ENCODE results near the gene PHACTR2.
A peak's percentile ranks its signal among the peaks of the same experiment; 100 is the strongest.

Gene PHACTR2

DNA sequence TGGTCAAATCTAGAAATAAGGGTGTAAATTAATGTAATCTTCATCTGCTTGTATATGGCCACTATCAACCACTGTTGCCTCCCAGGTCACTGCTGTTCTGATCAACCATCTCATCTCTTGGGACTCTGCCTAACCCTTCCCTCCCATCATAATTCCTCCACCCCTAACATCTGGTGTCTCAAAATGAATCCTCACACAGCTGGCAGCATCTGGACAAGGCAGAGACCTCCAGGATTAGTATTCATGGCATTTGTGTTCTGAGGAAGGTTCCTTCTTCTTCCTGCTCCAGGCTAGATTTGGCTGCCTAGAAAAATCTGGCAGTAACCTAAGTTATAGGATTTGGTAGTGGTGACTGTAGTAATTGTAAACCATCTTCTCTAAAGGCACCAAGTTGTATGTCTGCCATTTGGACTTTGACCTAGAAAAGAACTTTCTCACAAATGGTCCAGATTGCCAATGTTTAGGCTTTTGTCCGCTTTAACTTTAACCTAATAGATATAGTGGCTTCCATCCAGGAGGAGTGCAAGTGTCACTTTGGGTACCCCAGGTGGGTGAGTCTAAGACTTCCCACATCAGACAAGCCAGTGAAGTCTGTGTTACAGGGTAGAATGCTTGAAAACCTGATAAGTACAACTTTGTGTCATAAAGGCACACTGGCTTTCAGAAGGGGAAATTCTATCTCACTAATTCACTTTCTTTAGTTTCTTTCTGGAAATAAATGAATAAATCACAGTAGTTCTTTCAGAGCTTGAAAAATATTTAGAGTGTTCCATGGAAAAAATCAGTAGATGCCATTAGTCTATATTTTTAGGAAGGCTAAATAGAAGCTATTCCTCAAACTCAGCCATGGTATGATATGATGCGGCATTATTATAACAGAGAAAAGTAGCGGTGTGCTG is 3.0 kb upstream of the PHACTR2 start:
- no peak for DNase-seq (ENCODE audit: low read depth)
- H3K4me3 ChIP-seq (ENCODE audit: low read depth, low read length), result no peak overlapping the region

DNA sequence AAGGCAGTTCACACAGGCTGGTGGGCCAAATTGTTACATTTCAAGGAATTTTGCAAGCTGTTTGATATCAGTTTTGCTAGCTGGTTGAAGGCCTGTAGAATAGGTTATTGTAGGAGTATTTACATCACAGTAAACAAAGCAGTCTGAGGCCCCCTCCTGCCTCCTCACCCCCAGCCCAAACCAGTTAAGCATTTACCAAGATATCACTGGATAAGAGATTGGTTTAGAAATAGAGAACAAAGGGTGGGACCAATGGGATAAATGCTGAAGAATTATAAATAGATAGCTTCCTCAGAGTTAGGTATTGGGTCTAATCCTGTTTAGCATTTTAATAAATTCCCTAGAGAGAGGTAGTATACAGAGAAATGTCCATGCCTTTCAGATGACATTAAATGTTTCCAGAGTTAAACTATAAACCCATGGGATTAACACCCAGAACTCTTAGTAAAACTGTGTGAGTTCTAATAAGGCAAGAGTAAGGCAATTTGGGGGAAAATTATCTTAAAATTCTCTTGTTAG is 2.3 kb upstream of the PHACTR2 start:
- H3K4me3 ChIP-seq (ENCODE audit: low read depth, low read length), result no peak overlapping the region
- no peak for DNase-seq (ENCODE audit: low read depth)

DNA sequence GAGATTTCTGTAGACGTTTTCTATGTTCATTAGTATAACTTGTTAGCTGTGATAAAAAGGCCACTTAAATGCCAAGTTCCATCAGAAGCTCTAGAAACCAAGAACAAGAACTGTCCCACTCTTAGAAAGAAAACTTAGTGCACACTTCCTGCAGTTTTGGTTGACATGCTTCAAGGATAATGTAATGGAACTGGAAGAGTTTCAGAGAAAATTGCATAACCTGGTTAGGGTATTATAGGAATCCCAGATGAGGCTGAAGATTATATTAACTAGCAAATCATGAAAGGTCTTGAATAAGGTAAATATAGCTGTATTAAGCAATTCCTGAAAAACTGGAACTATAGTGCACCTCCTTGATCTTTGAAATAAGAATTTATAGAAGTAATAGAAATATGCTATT is 1.8 kb upstream of the PHACTR2 start:
- H3K4me3 ChIP-seq (ENCODE audit: low read depth, low read length), result no peak overlapping the region
- DNase-seq (ENCODE audit: low read depth), result no peak

DNA sequence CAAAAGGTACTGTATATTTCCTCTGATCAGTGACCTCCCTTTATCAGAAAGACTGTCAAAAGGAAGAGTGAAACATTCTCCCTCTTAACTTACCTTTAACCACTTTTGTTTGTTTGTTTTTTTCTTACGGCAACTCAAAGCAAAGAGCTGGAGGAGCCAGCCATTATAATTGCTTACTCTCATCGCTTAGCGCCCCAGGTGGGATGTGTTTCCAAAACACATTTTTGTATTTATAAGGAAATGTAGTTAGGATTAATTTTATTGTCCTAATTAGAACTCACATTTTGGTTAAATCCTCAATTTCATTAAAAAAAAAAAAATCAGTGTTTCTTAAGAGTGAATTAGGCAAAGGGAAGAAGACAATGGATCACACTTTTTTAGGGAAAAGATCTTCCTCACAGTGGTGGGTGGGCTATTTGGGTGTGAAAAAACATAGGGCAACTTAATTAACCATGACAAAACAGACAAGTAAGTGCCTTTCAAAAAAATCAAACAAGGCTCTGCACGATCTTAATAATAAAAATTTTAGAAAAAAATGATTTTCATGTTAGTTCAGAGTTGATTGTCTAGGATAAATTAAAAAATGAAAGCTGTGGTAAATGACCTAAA is 1.2 kb upstream of the PHACTR2 start:
- H3K4me3 ChIP-seq (ENCODE audit: low read depth, low read length), result no peak overlapping the region
- DNase-seq (ENCODE audit: low read depth), result no peak

DNA sequence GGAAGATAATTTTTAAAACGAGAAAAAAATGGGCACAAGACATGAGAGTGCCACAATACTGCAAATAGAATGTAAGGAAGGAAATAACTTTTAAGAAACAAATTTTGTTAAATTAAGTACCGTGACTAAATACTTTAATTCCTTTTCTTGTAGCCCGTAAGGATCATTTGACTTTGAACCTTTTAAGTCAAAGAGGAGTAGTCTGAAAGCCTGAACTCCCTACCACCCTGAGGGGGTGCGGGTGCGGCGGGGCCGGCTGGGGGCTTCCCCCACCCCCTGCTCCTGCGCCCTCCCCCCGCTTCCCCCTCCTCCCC is 231 bp upstream of the PHACTR2 start:
- peak overlapping the region; percentile 70 for H3K4me3 ChIP-seq (ENCODE audit: low read depth, low read length)
- no peak for DNase-seq (ENCODE audit: low read depth)

DNA sequence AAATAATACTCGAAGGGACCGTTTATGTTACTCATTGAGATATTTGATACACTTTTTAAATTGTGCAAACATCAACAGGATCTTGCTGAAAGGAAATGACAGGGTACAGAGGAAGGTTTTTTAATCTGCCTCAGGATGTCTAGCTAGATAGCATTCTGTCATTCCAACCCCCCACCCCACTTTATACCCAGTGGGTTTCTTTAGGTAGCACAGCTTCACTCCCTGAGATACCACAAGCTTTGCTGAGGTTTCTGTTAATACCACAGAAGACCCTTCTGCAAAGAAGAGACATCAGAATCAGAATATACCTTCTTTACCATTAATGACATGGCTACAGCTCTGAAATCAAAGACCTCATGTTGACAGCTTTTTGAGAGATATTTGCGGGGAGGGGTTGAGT is 1.3 kb downstream of the PHACTR2 start:
- H3K4me3 ChIP-seq (ENCODE audit: low read depth, low read length), result peak overlapping the region; percentile 70
- no peak for DNase-seq (ENCODE audit: low read depth)

DNA sequence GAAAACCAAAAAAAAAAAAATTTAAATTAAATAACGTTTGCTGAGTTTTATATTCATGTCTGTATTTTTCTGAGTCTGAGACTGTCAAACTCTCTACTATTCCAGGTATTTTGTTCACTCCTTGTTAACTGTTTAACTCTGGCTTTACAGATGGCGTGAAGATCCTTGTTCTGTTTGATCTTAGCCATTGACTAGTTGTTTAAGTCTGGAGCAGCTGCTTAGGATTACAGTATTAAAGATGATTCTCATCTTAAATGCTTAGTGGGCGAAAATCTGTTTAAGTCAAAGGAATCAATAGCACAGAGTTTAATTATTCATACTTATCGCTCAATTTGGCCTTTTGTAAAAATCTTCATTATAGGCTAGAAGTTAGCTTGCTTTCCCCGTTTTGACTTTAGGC is 2.4 kb downstream of the PHACTR2 start:
- peak overlapping the region; percentile 70 for H3K4me3 ChIP-seq (ENCODE audit: low read depth, low read length)

DNA sequence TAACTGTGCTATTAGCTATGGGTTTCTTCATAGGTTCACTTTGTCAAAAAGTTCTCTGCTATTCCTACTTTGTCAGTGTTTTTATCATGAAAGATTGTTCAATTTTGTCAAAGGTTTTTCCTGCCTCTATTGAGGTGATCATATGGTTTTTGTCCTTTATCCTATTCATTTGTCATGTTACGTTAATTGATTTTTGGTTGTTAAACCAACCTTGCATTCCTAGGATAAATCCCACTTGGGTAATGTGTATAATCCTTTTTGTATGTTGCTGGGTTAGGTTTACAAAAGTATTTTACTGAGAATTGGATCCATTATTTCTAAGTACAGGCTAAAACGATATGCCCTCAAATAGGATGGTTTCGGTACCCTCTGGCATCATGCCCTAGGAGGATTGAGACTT is 5.0 kb downstream of the PHACTR2 start:
- H3K4me3 ChIP-seq (ENCODE audit: low read depth, low read length), result no peak overlapping the region
- DNase-seq (ENCODE audit: low read depth), result no peak

More for the DNA sequence above, 2.4 kb downstream of the PHACTR2 start:
- no peak for DNase-seq (ENCODE audit: low read depth)

DNA sequence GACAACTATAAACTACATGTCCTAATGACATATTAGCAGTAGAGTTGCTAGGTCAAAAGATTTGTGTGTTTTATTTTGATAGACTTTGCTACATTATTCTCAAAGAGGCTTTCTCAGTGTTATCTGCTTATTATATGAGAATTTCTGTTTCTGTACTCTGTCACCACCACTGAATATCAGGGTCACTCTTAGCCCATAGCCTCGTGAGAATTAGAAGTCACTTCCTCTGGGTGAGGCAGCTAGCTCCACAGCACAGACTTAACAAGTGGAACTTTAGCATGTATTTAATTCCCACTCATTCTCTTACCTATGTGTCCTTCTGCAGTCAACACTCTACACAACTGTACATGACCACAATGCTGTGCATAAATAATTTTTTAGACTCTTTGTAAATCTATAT is 6.7 kb downstream of the PHACTR2 start:
- DNase-seq (ENCODE audit: low read depth), result no peak
- no peak overlapping the region for H3K4me3 ChIP-seq (ENCODE audit: low read depth, low read length)

DNA sequence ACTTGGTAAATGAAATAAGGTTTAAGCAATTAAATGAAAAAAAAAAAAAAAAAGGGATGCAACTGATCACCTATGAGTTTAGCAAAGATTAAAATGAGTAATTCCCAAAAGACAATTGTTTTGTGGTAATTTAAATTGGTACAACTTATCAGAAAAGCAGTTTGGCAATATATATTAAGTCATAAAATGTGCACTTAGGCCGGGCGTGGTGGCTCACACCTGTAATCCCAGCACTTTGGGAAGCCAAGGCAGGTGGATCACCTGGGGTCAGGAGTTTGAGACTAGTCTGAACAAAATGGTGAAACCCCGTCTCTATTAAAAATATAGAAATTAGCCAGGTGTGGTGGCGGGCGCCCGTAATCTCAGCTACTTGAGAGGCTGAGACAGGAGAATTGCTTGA is 7.9 kb downstream of the PHACTR2 start:
- DNase-seq (ENCODE audit: low read depth), result no peak
- no peak overlapping the region for H3K4me3 ChIP-seq (ENCODE audit: low read depth, low read length)

DNA sequence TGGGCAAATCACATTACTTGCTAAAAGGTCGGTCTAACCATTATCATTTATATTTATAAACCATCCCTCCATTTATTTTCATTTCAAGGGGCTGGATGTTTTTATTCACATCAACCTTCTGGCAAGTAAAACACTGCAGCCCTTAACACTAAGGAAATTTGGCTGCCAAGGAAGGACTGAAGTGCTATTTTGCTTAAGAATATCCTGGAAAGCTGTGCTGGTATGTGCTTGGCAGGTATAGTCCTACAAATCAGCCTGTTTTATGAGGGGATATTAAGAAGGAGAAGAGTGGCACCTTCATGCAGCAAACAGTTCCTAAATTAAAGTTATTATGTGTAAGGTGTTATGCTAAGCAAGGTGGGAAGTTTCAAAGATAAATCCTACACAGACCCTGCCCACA is 9.8 kb downstream of the PHACTR2 start:
- no peak overlapping the region for H3K4me3 ChIP-seq (ENCODE audit: low read depth, low read length)
- no peak for DNase-seq (ENCODE audit: low read depth)

DNA sequence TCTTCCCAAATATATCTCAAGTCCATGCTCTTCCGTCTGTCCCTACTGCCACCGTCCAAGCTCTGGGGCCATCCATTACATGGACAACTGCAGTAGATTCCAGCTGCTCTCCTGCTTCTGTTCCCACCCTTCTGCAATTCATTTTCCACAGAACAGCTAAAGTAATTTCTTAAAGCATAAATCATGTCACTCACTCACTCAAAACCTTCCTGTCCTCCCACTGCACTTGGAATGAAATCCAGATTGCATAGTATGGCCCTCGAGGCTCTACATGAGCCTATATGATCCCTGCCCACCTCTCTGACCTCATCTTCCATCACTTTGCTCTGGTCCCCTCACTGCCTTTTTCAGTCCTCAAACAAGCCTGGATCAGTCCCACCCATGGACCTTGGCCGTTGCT is 10.9 kb downstream of the PHACTR2 start:
- H3K4me3 ChIP-seq (ENCODE audit: low read depth, low read length), result no peak overlapping the region
- DNase-seq (ENCODE audit: low read depth), result no peak

DNA sequence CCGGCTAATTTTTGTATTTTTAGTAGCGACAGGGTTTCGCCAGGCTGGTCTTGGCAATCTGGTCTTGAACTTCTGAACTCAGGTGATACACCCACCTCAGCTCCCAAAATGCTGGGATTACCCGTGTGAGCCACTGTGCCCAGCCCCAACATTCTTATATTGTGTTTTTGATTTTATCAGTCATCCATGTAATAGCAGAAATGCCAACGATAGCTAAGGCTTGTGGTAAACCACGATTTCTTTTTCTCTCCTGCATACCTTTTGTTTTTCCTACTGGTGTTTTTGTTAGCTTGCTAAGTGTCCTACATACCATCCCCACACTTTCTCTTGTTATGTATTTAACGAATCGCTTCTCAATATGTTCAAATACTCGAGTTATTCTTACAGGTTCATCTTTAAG is 12.1 kb downstream of the PHACTR2 start:
- no peak for DNase-seq (ENCODE audit: low read depth)
- no peak overlapping the region for H3K4me3 ChIP-seq (ENCODE audit: low read depth, low read length)

DNA sequence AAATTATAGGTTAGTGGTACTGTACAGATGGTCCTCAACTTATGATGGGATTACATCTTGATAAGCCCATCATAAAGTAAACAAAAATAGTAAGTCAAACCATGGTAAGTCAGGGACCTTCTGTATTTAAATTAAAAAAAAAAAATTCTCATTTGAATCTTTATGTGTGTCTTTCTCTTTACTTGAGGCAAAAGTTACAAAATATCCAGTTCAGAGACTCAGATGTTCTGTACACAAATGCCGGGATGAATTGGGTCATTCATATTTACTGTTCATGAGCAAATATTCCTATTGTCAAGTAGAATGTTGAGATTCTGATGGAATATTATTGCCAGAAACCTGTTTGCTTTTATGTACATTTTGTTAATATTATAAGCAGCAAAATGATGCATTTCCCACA is 13.4 kb downstream of the PHACTR2 start:
- no peak overlapping the region for H3K4me3 ChIP-seq (ENCODE audit: low read depth, low read length)
- no peak for DNase-seq (ENCODE audit: low read depth)

DNA sequence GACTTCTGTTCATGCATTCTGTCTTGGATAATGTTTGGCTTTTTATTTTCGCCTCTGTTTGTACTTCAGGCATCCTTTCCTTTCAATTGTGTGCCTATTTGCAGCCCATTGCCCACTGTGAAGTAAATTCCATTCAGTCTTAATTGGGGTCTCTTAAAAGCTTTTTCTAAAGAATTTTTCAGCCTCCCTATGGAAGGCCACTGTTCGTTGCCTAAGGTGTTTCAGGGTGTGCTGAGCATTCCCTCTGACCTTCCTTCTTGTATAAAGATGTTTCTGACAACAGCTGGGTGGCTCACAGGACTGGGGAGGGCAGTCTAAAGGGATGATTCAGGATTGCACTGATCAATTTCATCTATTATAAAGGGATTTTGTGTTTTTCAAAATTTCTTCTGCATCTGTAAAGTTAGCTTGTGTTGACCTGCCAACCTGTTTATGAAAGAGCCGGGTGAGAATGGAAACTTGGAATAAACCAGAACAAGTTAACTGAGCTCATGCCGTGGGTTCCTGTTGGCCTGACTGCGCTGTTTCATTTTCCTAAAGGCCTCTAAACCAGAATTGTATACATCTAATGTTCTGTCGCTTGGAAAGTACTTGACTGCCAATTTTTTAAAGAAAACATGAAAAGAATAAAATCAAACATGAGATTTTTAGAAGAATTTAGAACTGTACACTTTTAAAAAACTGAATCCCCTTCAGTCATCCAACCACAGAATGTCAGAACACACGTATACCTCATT is 14.3 kb downstream of the PHACTR2 start:
- no peak for DNase-seq (ENCODE audit: low read depth)
- H3K4me3 ChIP-seq (ENCODE audit: low read depth, low read length), result no peak overlapping the region

DNA sequence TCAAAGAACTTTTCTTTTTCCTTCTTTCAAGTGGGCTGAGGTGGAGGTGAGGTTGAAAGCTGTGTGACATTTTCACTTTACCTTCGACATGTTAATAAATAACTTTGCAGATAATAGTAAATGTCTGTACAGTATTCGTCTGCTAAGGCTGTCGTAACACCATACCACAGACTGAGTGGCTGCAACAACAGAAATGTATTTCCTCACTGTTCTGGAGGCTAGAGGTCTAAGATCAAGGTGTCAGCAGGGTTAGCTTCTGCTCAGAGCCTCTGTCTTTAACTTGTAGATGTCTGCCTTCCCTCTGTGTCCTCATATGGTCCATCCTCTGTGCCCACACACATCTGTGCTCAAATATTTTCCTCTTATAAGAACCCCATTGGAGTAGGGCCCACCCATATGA is 14.9 kb downstream of the PHACTR2 start:
- no peak for DNase-seq (ENCODE audit: low read depth)
- no peak overlapping the region for H3K4me3 ChIP-seq (ENCODE audit: low read depth, low read length)

DNA sequence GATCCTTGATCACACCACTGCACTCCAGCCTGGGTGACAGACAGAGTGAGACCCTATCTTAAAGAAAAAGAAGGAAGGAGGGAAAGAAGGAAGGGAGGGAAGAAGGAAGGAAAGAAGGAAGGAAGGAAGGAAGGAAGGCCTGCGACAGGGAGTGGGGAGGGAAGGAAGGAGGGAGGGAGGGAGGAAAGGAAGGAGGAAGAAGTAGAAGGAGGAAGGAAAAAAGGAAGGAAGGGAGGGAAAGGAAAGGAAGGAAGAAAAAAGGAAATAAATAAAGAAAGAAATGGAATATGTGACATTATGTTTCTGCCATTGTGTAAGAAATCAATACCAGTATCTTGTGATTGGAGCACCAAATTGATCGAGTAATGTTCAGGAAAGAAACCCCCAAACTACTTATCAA is 16.2 kb downstream of the PHACTR2 start:
- H3K4me3 ChIP-seq (ENCODE audit: low read depth, low read length), result no peak overlapping the region
- DNase-seq (ENCODE audit: low read depth), result no peak

DNA sequence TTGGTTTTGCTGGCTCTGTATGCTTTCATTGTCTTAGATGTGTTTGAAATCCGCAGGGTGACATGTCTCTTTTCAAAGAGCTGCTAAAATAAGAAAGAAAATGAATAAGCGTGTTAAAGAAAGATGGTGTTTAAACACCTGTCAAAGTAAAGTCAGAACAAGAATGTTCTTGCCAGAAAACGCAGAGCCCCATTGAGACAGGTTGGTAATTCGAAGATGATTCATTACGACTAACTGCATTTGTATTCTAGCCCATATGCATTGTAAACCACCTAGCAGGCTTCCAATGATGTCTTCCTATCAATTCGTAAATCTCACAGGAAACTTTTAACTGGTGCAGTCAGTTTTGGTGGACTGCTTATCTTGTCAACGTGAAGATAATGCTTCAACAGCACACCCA is 16.8 kb downstream of the PHACTR2 start:
- DNase-seq (ENCODE audit: low read depth), result no peak
- H3K4me3 ChIP-seq (ENCODE audit: low read depth, low read length), result no peak overlapping the region

DNA sequence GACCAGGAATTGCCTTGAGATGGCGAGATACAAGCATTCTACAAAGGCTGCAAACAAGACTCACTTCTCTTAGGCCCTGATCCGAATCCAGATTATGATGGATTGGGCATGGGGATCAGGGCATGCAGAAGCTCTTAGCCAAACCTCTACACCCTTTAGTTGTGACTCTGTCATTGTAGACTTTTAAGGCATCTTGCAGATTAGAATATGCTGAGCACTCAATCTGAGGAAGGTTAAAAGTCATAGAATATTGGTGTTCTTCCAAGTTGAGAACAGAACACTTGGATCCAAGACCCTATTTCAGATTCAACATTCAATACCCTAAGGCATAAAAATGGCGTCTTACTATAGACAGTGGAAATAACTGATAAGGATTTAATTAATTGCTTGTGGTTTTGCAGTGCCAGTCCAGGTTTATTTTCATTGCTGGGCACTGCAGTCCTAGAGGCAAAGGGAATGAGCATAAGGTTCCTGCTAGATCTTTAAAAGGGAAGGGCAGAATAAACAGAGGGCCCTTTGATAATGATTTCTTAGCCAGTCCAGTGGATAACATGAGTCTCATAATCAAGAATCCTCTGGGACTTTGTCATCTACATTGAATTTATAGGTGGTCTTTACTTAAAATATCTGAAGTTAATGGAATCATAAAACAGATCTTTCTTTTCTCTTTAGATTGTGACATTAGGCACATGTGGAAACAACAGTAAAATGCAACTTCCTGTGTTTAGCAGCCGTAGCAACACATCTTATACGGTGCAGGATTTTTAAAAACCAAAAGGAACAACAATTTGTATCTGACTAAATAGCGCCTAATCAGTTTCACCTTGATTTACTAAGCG is 17.6 kb downstream of the PHACTR2 start:
- DNase-seq (ENCODE audit: low read depth), result no peak

More for the DNA sequence above, 17.6 kb downstream of the PHACTR2 start:
- no peak overlapping the region for H3K4me3 ChIP-seq (ENCODE audit: low read depth, low read length)
